Measurements from ENCODE around the gene SIN3B. TPM values are rescaled to one million over a fixed set of nuclear protein-coding genes. Genes with fewer than 3 reads are reported as not detected.

Gene SIN3B
- total and polyA plus RNA-seq, 9 of the 15 experiments (the other 6 are each of a cell fraction or from before 2014, with no cell fraction given) = 0.51 to 34.2 (median 14.3) TPM

DNA sequence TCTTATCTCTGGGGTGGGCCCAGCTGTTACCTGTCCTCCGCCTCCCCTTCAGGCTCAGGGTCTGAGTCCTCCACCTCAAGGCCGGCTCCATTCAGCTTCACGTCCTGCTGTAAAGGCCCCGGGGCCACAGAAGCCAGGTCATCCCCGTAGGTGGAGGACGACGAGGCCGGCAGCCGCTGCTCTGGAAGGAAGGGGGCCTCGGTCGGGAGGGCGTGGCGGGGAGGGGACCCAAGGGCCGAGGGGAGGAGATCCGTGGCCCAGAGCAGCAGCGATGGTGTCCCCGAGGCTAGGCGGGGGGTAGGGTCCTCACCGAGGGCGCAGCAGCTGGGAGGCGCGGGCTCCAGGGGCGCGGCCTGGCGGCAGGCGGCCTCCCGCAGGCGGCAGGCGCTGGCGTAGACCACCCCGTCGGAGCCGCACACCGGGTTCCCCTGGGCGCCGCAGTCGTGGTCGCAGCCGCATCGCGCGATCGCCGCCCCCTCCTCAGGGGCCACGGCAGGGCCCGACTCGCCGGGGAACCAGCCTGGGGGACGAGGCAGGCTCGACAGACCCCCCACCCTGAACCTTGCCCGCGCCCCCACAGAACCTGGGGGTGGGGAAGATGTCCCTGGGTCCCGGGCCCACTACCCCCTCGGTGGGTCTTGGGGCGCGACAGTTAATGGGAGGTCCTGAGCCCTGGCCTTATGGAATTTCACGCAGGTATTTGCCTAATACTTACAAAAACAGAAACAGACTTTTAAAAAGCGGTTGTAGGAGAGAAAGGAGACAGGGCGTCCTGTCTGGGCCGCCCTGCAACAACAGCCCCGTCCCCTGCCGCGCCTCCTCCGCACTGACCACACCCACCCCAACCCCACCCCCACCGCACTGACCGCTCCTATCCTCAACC lies 67.2 kb downstream of the SIN3B start (continued):
- TF ChIP-seq ZNF318 (IDR thresholded peaks at IDR 0.05; ENCODE audit: borderline replicate concordance in 1 of 2, low read depth in 1 of 2) (no peak), BRD4 (IDR thresholded peaks at IDR 0.05) (no peak), MNT (conservative IDR thresholded peaks at IDR 0.05) (0 out of 4 replicates have a peak, but pooled peaks of 1 of the 2 experiments have one; percentile 4), PCBP1 (IDR thresholded peaks at IDR 0.05; ENCODE audit: low read depth, low read length, poor library complexity, severe bottlenecking) (no peak), KLF1 (tag; IDR thresholded peaks at IDR 0.05) (peak; percentile 55; the same call in 1 of the 2 replicates), SRSF1 (IDR thresholded peaks at IDR 0.05; ENCODE audit: low read depth, low read length) (no peak), TBP (optimal IDR thresholded peaks at IDR 0.05; ENCODE audit: low read depth, low read length) (no peak), SP2 (IDR thresholded peaks at IDR 0.05; ENCODE audit: extremely low read depth, low read depth, low read length, poor library complexity, severe bottlenecking) (no peak), RAD51 (IDR thresholded peaks at IDR 0.05; ENCODE audit: borderline replicate concordance, low read depth) (no peak), SMAD4 (CRISPR knock-in tag; conservative IDR thresholded peaks at IDR 0.05) (0 out of 2 replicates have a peak, but pooled peaks have one; percentile 29), ZNF232 (CRISPR knock-in tag; IDR thresholded peaks at IDR 0.05) (no peak), HNRNPH1 (optimal IDR thresholded peaks at IDR 0.05; ENCODE audit: low read depth, low read length) (no peak), FOS (IDR thresholded peaks at IDR 0.05; ENCODE audit: extremely low read depth, insufficient read length) (no peak), FOXP1 (CRISPR knock-in tag; IDR thresholded peaks at IDR 0.05) (no peak; the same call in 1 of the 2 replicates)
